Measurements from ENCODE around the gene RNF32. TPM values are rescaled to one million over a fixed set of nuclear protein-coding genes. Genes with fewer than 3 reads are reported as not detected.

Gene RNF32
- total and polyA plus RNA-seq, 2 of the 13 experiments (the other 11 are each of a cell fraction or from before 2014, with no cell fraction given) = not detected

DNA sequence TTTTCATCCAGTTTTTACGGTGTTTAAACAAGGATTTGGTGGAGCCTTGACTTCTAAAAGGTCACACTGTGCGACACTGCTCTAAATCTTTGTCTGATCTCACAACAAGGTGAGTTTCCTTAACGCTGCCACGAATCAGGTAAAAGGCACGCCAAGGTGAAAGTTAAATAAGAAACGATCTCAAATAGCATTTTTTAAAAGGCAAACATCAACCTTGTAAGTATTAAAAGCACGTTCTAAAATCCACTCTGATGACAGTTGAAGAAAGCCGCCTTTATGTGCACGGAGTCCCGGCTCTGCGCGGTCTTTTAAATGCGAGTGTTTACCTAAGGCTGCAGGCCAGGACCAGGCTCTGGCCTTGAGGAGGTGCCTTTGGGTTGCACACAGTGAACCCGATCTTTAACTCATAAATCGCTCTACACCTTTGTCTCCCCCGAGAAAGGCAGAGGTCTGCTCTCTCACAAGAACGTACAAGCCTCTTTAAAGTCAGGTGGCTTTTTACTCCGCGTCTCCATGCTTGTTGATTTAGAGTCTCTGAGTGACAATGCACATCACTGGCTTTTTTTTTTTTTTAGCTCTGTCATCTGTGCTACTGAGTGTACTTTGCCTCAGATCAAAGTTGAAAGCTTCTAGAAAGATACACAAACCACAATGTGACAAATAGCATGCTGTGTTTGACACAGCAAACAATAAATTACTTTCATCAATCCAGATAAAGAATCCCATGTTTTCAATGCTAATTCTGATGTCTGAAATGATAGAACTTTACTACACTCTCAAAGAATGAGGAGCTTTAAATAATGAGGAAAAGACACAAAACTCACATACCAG lies 25.9 kb upstream of the RNF32 start (continued):
- TF ChIP-seq ZNF251 (CRISPR knock-in tag; IDR thresholded peaks at IDR 0.05) (no peak), BORCS8-MEF2B (CRISPR knock-in tag; IDR thresholded peaks at IDR 0.05) (peak; percentile 83), POGZ (CRISPR knock-in tag; IDR thresholded peaks at IDR 0.05) (peak; percentile 58; the same call in 1 of the 2 replicates), GPN1 (CRISPR knock-in tag; IDR thresholded peaks at IDR 0.05; ENCODE audit: borderline replicate concordance) (no peak), MAF1 (CRISPR knock-in tag; IDR thresholded peaks at IDR 0.05; ENCODE audit: borderline replicate concordance) (no peak), SOX6 (IDR thresholded peaks at IDR 0.05) (no peak), SOX6 (CRISPR knock-in tag; IDR thresholded peaks at IDR 0.05) (peak; percentile 99), ARHGAP35 (CRISPR knock-in tag; IDR thresholded peaks at IDR 0.05; ENCODE audit: borderline replicate concordance) (no peak), ZNF546 (CRISPR knock-in tag; conservative IDR thresholded peaks at IDR 0.05) (no peak), MIXL1 (CRISPR knock-in tag; IDR thresholded peaks at IDR 0.05) (peak; percentile 73; the same call in 1 of the 2 replicates), NKX3-1 (CRISPR knock-in tag; IDR thresholded peaks at IDR 0.05) (no peak), TBX2 (CRISPR knock-in tag; IDR thresholded peaks at IDR 0.05; ENCODE audit: borderline replicate concordance) (peak; percentile 92), ZNF614 (CRISPR knock-in tag; IDR thresholded peaks at IDR 0.05; ENCODE audit: borderline replicate concordance) (peak; percentile 74), ZFP62 (CRISPR knock-in tag; IDR thresholded peaks at IDR 0.05) (no peak), MED1 (CRISPR knock-in tag; IDR thresholded peaks at IDR 0.05) (peak; percentile 91), ZMYM2 (CRISPR knock-in tag; IDR thresholded peaks at IDR 0.05) (0 out of 2 replicates have a peak, but pooled peaks have one; percentile 28), MBNL3 (CRISPR knock-in tag; conservative IDR thresholded peaks at IDR 0.05) (no peak)
- TF ChIP-seq, protein P1, sequence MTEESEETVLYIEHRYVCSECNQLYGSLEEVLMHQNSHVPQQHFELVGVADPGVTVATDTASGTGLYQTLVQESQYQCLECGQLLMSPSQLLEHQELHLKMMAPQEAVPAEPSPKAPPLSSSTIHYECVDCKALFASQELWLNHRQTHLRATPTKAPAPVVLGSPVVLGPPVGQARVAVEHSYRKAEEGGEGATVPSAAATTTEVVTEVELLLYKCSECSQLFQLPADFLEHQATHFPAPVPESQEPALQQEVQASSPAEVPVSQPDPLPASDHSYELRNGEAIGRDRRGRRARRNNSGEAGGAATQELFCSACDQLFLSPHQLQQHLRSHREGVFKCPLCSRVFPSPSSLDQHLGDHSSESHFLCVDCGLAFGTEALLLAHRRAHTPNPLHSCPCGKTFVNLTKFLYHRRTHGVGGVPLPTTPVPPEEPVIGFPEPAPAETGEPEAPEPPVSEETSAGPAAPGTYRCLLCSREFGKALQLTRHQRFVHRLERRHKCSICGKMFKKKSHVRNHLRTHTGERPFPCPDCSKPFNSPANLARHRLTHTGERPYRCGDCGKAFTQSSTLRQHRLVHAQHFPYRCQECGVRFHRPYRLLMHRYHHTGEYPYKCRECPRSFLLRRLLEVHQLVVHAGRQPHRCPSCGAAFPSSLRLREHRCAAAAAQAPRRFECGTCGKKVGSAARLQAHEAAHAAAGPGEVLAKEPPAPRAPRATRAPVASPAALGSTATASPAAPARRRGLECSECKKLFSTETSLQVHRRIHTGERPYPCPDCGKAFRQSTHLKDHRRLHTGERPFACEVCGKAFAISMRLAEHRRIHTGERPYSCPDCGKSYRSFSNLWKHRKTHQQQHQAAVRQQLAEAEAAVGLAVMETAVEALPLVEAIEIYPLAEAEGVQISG (CRISPR knock-in tag; IDR thresholded peaks at IDR 0.05) = peak; percentile 79
- TF ChIP-seq, protein P2, sequence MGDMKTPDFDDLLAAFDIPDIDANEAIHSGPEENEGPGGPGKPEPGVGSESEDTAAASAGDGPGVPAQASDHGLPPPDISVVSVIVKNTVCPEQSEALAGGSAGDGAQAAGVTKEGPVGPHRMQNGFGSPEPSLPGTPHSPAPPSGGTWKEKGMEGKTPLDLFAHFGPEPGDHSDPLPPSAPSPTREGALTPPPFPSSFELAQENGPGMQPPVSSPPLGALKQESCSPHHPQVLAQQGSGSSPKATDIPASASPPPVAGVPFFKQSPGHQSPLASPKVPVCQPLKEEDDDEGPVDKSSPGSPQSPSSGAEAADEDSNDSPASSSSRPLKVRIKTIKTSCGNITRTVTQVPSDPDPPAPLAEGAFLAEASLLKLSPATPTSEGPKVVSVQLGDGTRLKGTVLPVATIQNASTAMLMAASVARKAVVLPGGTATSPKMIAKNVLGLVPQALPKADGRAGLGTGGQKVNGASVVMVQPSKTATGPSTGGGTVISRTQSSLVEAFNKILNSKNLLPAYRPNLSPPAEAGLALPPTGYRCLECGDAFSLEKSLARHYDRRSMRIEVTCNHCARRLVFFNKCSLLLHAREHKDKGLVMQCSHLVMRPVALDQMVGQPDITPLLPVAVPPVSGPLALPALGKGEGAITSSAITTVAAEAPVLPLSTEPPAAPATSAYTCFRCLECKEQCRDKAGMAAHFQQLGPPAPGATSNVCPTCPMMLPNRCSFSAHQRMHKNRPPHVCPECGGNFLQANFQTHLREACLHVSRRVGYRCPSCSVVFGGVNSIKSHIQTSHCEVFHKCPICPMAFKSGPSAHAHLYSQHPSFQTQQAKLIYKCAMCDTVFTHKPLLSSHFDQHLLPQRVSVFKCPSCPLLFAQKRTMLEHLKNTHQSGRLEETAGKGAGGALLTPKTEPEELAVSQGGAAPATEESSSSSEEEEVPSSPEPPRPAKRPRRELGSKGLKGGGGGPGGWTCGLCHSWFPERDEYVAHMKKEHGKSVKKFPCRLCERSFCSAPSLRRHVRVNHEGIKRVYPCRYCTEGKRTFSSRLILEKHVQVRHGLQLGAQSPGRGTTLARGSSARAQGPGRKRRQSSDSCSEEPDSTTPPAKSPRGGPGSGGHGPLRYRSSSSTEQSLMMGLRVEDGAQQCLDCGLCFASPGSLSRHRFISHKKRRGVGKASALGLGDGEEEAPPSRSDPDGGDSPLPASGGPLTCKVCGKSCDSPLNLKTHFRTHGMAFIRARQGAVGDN (CRISPR knock-in tag; IDR thresholded peaks at IDR 0.05) = peak; percentile 27; the same call in 1 of the 2 replicates
- TF ChIP-seq, protein P3, sequence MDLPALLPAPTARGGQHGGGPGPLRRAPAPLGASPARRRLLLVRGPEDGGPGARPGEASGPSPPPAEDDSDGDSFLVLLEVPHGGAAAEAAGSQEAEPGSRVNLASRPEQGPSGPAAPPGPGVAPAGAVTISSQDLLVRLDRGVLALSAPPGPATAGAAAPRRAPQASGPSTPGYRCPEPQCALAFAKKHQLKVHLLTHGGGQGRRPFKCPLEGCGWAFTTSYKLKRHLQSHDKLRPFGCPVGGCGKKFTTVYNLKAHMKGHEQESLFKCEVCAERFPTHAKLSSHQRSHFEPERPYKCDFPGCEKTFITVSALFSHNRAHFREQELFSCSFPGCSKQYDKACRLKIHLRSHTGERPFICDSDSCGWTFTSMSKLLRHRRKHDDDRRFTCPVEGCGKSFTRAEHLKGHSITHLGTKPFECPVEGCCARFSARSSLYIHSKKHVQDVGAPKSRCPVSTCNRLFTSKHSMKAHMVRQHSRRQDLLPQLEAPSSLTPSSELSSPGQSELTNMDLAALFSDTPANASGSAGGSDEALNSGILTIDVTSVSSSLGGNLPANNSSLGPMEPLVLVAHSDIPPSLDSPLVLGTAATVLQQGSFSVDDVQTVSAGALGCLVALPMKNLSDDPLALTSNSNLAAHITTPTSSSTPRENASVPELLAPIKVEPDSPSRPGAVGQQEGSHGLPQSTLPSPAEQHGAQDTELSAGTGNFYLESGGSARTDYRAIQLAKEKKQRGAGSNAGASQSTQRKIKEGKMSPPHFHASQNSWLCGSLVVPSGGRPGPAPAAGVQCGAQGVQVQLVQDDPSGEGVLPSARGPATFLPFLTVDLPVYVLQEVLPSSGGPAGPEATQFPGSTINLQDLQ (CRISPR knock-in tag; IDR thresholded peaks at IDR 0.05) = no peak

Data from HepG2 (cell line).